T-helper 1 cell treated with Interleukin-12 subunit alpha and Interleukin-12 subunit beta and Interleukin-4 antibody, amounts not matched to agents 30 μg/mL and 1 μg/mL, for 36 hours (primary cell): ENCODE data around the gene STAT4.

Source experiments
- H3K27ac Mint-ChIP-seq: one replicate; pipeline ENCODE4 v1.8.0; 2021; ENCODE audit warnings: mild to moderate bottlenecking, mixed read lengths
- H3K27me3 Mint-ChIP-seq: one replicate; pipeline ENCODE4 v1.8.0; 2021; ENCODE audit warnings: low read depth, mixed read lengths
- H3K36me3 Mint-ChIP-seq: one replicate; pipeline ENCODE4 v1.8.0; 2021; ENCODE audit warnings: low read depth, mixed read lengths
- H3K4me1 Mint-ChIP-seq: one replicate; pipeline ENCODE4 v1.8.0; 2021; ENCODE audit warnings: low read depth, mixed read lengths
- H3K4me3 Mint-ChIP-seq: one replicate; pipeline ENCODE4 v1.8.0; 2021; ENCODE audit warnings: mild to moderate bottlenecking, moderate library complexity, mixed read lengths
- H3K9me3 Mint-ChIP-seq: one replicate; pipeline ENCODE4 v1.8.0; 2021; ENCODE audit warnings: mixed read lengths

The STAT4 gene

GRCh38 chr2:191166756-191167445 lies 16.1 kb upstream of the STAT4 start:
- Mint-ChIP-seq H3K27ac (no peak overlapping the region), H3K27me3 (peaks cover 7% of the 10 kb centered on the region), H3K4me1 (peaks cover 19% of the 10 kb centered on the region), H3K36me3 (peaks cover 2% of the 10 kb centered on the region), H3K4me3 (no peak overlapping the region), H3K9me3 (no peaks in the 10 kb centered on the region)

GRCh38 chr2:191166111-191166755 lies 15.4 kb upstream of the STAT4 start:
- Mint-ChIP-seq H3K27ac (no peak overlapping the region), H3K27me3 (peaks cover 7% of the 10 kb centered on the region)

GRCh38 chr2:191165176-191165643 lies 14.4 kb upstream of the STAT4 start:
- H3K27me3 Mint-ChIP-seq = peaks cover 7% of the 10 kb centered on the region
- H3K9me3 Mint-ChIP-seq = no peaks in the 10 kb centered on the region
- H3K27ac Mint-ChIP-seq = no peak overlapping the region
- peaks cover 2% of the 10 kb centered on the region for H3K36me3 Mint-ChIP-seq
- no peak overlapping the region for H3K4me3 Mint-ChIP-seq
- peaks cover 10% of the 10 kb centered on the region for H3K4me1 Mint-ChIP-seq

More at GRCh38 chr2:191166111-191166755, 15.4 kb upstream of the STAT4 start:
- peaks cover 14% of the 10 kb centered on the region for H3K4me1 Mint-ChIP-seq
- no peak overlapping the region for H3K4me3 Mint-ChIP-seq
- H3K36me3 Mint-ChIP-seq = peaks cover 2% of the 10 kb centered on the region
- H3K9me3 Mint-ChIP-seq = no peaks in the 10 kb centered on the region

- Mint-ChIP-seq H3K4me1 (peaks cover 24% of the 10 kb centered on the region), H3K27me3 (peaks cover 7% of the 10 kb centered on the region), H3K27ac (no peak overlapping the region), H3K36me3 (no peaks in the 10 kb centered on the region), H3K4me3 (no peak overlapping the region), H3K9me3 (no peaks in the 10 kb centered on the region)
These were observed 8.0 kb upstream of the STAT4 start for GRCh38 chr2:191158747-191159146.

- Mint-ChIP-seq H3K4me1 (peaks cover 24% of the 10 kb centered on the region), H3K9me3 (no peaks in the 10 kb centered on the region), H3K27ac (no peak overlapping the region), H3K27me3 (peaks cover 2% of the 10 kb centered on the region), H3K4me3 (no peak overlapping the region), H3K36me3 (no peaks in the 10 kb centered on the region)
These were observed 7.4 kb upstream of the STAT4 start for GRCh38 chr2:191158193-191158592.

- Mint-ChIP-seq H3K27ac (peak overlapping the region; percentile 4), H3K4me1 (peaks cover 42% of the 10 kb centered on the region), H3K4me3 (no peak overlapping the region), H3K27me3 (no peaks in the 10 kb centered on the region), H3K9me3 (no peaks in the 10 kb centered on the region), H3K36me3 (no peaks in the 10 kb centered on the region)
These were observed 4.8 kb upstream of the STAT4 start for GRCh38 chr2:191155608-191156071.

GRCh38 chr2:191153716-191154115 lies 2.9 kb upstream of the STAT4 start:
- Mint-ChIP-seq H3K4me3 (no peak overlapping the region), H3K27me3 (no peaks in the 10 kb centered on the region), H3K27ac (no peak overlapping the region), H3K9me3 (no peaks in the 10 kb centered on the region), H3K36me3 (peaks cover under 1% of the 10 kb centered on the region), H3K4me1 (peaks cover 46% of the 10 kb centered on the region)

GRCh38 chr2:191152482-191153240 lies 1.9 kb upstream of the STAT4 start:
- peaks cover 11% of the 10 kb centered on the region for H3K36me3 Mint-ChIP-seq
- peak overlapping the region; percentile 10 for H3K4me3 Mint-ChIP-seq
- H3K9me3 Mint-ChIP-seq = no peaks in the 10 kb centered on the region
- peaks cover 54% of the 10 kb centered on the region for H3K4me1 Mint-ChIP-seq
- no peaks in the 10 kb centered on the region for H3K27me3 Mint-ChIP-seq
- H3K27ac Mint-ChIP-seq = peak overlapping the region; percentile 96

GRCh38 chr2:191151331-191151730 lies 537 bp upstream of the STAT4 start:
- Mint-ChIP-seq H3K4me3 (peak overlapping the region; percentile 94), H3K36me3 (peaks cover 23% of the 10 kb centered on the region), H3K27ac (peak overlapping the region; percentile 96), H3K9me3 (no peaks in the 10 kb centered on the region), H3K4me1 (peaks cover 60% of the 10 kb centered on the region), H3K27me3 (no peaks in the 10 kb centered on the region)

GRCh38 chr2:191150230-191150599 lies 579 bp downstream of the STAT4 start:
- H3K4me1 Mint-ChIP-seq = peaks cover 59% of the 10 kb centered on the region
- H3K27ac Mint-ChIP-seq = peak overlapping the region; percentile 96
- no peaks in the 10 kb centered on the region for H3K9me3 Mint-ChIP-seq
- peaks cover 30% of the 10 kb centered on the region for H3K36me3 Mint-ChIP-seq
- no peaks in the 10 kb centered on the region for H3K27me3 Mint-ChIP-seq
- peak overlapping the region; percentile 94 for H3K4me3 Mint-ChIP-seq

- no peaks in the 10 kb centered on the region for H3K27me3 Mint-ChIP-seq
- peaks cover 34% of the 10 kb centered on the region for H3K36me3 Mint-ChIP-seq
- H3K27ac Mint-ChIP-seq = peak overlapping the region; percentile 96
- peaks cover 52% of the 10 kb centered on the region for H3K4me1 Mint-ChIP-seq
- H3K9me3 Mint-ChIP-seq = no peaks in the 10 kb centered on the region
- peak overlapping the region; percentile 94 for H3K4me3 Mint-ChIP-seq
These were observed 1.4 kb downstream of the STAT4 start for GRCh38 chr2:191149391-191149790.

GRCh38 chr2:191148791-191149190 lies 2.0 kb downstream of the STAT4 start:
- Mint-ChIP-seq H3K9me3 (no peaks in the 10 kb centered on the region), H3K27ac (peak overlapping the region; percentile 96), H3K27me3 (no peaks in the 10 kb centered on the region), H3K4me1 (peaks cover 56% of the 10 kb centered on the region), H3K36me3 (peaks cover 40% of the 10 kb centered on the region), H3K4me3 (peak overlapping the region; percentile 94)

- H3K27me3 Mint-ChIP-seq = no peaks in the 10 kb centered on the region
- peaks cover 55% of the 10 kb centered on the region for H3K4me1 Mint-ChIP-seq
- H3K36me3 Mint-ChIP-seq = peaks cover 41% of the 10 kb centered on the region
- H3K9me3 Mint-ChIP-seq = no peaks in the 10 kb centered on the region
- H3K27ac Mint-ChIP-seq = peak overlapping the region; percentile 96
- peak overlapping the region; percentile 94 for H3K4me3 Mint-ChIP-seq
These were observed 2.5 kb downstream of the STAT4 start for GRCh38 chr2:191148281-191148680.

- H3K4me3 Mint-ChIP-seq = no peak overlapping the region
- peaks cover 50% of the 10 kb centered on the region for H3K36me3 Mint-ChIP-seq
- no peak overlapping the region for H3K27ac Mint-ChIP-seq
- H3K9me3 Mint-ChIP-seq = no peaks in the 10 kb centered on the region
- peaks cover 44% of the 10 kb centered on the region for H3K4me1 Mint-ChIP-seq
- H3K27me3 Mint-ChIP-seq = no peaks in the 10 kb centered on the region
These were observed 4.9 kb downstream of the STAT4 start for GRCh38 chr2:191145769-191146471.
